Right renal pelvis (tissue), 4 donors: Measurements from ENCODE around the gene FUOM. TPM values are rescaled to one million over a fixed set of nuclear protein-coding genes. Genes with fewer than 3 reads are reported as not detected.

ENCODE experiments used
- polyA plus RNA-seq, 4 donors: library from polyadenylated mRNA; unstranded; fragments of 120-200 nt; gene quantifications; one replicate each; pipeline ENCODE4 v1.2.1, GENCODE V29; 2013; ENCODE audit not compliant: insufficient read length in 4 of 4

The FUOM gene
- polyA plus RNA-seq, 4 donors: 14.7 to 28.7 (median 18.1) TPM

Other genes with a start within 250 kb of the FUOM start
- gene KNDC1, start 197.8 kb downstream of the FUOM start, polyA plus RNA-seq: 1 to 10 TPM; 5.9 to 9.9 (median 7.1) TPM
- gene UTF1, start 127.8 kb downstream of the FUOM start, polyA plus RNA-seq: under 1 TPM in 1 of 4 donors, not detected in 3; 0.26 TPM
- gene VENTX, start 120.2 kb downstream of the FUOM start, polyA plus RNA-seq: under 1 TPM; 0.06 to 0.24 (median 0.18) TPM
- gene ADAM8, start 81.2 kb downstream of the FUOM start, polyA plus RNA-seq: 1 to 10 TPM; 2.2 to 2.7 (median 2.5) TPM
- gene TUBGCP2, start 49.1 kb downstream of the FUOM start, polyA plus RNA-seq: 10 to 100 TPM; 59.3 to 66.0 (median 62.4) TPM
- 10 to 100 TPM; 32.9 to 41.8 (median 38.8) TPM for gene ZNF511, start 49.1 kb downstream of the FUOM start, polyA plus RNA-seq
- gene CALY, start 21.1 kb downstream of the FUOM start, polyA plus RNA-seq: under 1 TPM in 3 of 4 donors, not detected in 1; 0.19 to 0.38 (median 0.21) TPM
- 1 to 10 TPM; 2.4 to 5.7 (median 4.0) TPM for gene PRAP1, start 10.6 kb downstream of the FUOM start, polyA plus RNA-seq
- gene ECHS1, start 15.3 kb upstream of the FUOM start, polyA plus RNA-seq: 100 to 1,000 TPM; 140 to 163 (median 150) TPM
- 1 to 10 TPM; 5.5 to 7.6 (median 5.8) TPM for gene PAOX, start 21.2 kb upstream of the FUOM start, polyA plus RNA-seq
- 10 to 100 TPM; 63.9 to 73.6 (median 67.1) TPM for gene MTG1, start 36.1 kb upstream of the FUOM start, polyA plus RNA-seq
- 1 to 10 TPM; 3.9 to 5.1 (median 4.5) TPM for gene SPRN, start 66.6 kb upstream of the FUOM start, polyA plus RNA-seq
- gene SCART1, start 95.9 kb upstream of the FUOM start, polyA plus RNA-seq: 1 to 10 TPM; 1.1 to 2.8 (median 1.7) TPM
- gene CYP2E1, start 169.3 kb upstream of the FUOM start, polyA plus RNA-seq: 1 to 10 TPM in 3 of 4 donors, under 1 TPM in 1; 0.46 to 2.5 (median 1.7) TPM
- under 1 TPM in 3 of 4 donors, not detected in 1; 0.22 to 0.65 (median 0.42) TPM for gene SYCE1, start 207.6 kb upstream of the FUOM start, polyA plus RNA-seq